H1 (cell line): ENCODE measurements around the gene SHROOM3. TPM values are rescaled to one million over a fixed set of nuclear protein-coding genes. Genes with fewer than 3 reads are reported as not detected.

Experiments used
- CTCF ChIA-PET: fragments of 300-600 bp; sonication (Branson Sonifier 250); formaldehyde crosslinking; loops from one replicate; lab custom pipeline; 2021; ENCODE audit not compliant: partially characterized antibody; lab: Charles Lee
- POLR2A ChIA-PET: fragments of 300-600 bp; sonication (Branson Sonifier 250); formaldehyde crosslinking; loops from one replicate; lab custom pipeline; 2021; ENCODE audit warnings: inconsistent platforms; ENCODE audit not compliant: partially characterized antibody; lab: Charles Lee
- DNase-seq, 2 experiments: peaks; one replicate each; pipeline versions ENCODE4 v3.0.0 to v3.0.0-alpha.2; 2010 to 2022; ENCODE audit warnings: low spot score in 2 of 2, low read depth in 1 of 2, mixed read lengths in 1 of 2
- FAIRE-seq: peaks from 2 replicates; lab custom pipeline; 2011; peaks lifted over from hg19 to GRCh38; lab: Jason Lieb, UNC
- H2AFZ ChIP-seq: 2 replicates; pipeline ENCODE4 v1.8.1; 2012; ENCODE audit warnings: low read length, inconsistent platforms
- H2AK5ac ChIP-seq: 2 replicates; pipeline ENCODE4 v1.6.1; 2013; ENCODE audit warnings: low read depth, low read length
- H2BK120ac ChIP-seq: replicated peaks from 2 replicates; pipeline ENCODE3; 2013; ENCODE audit warnings: low read depth, low read length, inconsistent platforms
- H2BK12ac ChIP-seq: 2 replicates; pipeline ENCODE4 v1.6.1; 2013; ENCODE audit warnings: low read depth, low read length
- H2BK15ac ChIP-seq: 2 replicates; pipeline ENCODE4 v1.6.1; 2013; ENCODE audit warnings: low read length
- H2BK20ac ChIP-seq: 2 replicates; pipeline ENCODE4 v1.6.1; 2013; ENCODE audit warnings: low read length
- H2BK5ac ChIP-seq: 2 replicates; pipeline ENCODE4 v1.6.1; 2013; ENCODE audit warnings: low read depth, low read length
- H3K14ac ChIP-seq: 2 replicates; pipeline ENCODE4 v1.6.1; 2013; ENCODE audit warnings: inconsistent platforms; ENCODE audit not compliant: insufficient read length
- H3K18ac ChIP-seq: 2 replicates; pipeline ENCODE4 v1.6.1; 2013; ENCODE audit warnings: low read length; ENCODE audit errors: extremely low read depth
- H3K23ac ChIP-seq: 2 replicates; pipeline ENCODE4 v1.6.1; 2013; ENCODE audit warnings: inconsistent platforms; ENCODE audit not compliant: insufficient read length
- H3K23me2 ChIP-seq: 2 replicates; pipeline ENCODE4 v1.6.1; 2013; ENCODE audit warnings: low read depth, low read length
- H3K27ac ChIP-seq: 2 replicates; pipeline ENCODE4 v1.6.1; 2011; ENCODE audit warnings: low read depth, low read length, inconsistent platforms
- H3K27me3 ChIP-seq, 4 experiments: replicated peaks in 1 of 4; 1 replicate in 1 of 4; 2 replicates in 3 of 4; pipeline versions ENCODE4 v1.6.1 to v1.8.1; 2011 to 2013; ENCODE audit warnings: low read length in 3 of 4, mild to moderate bottlenecking in 3 of 4, inconsistent platforms in 2 of 4, mixed read lengths in 2 of 4, moderate library complexity in 1 of 4; ENCODE audit not compliant: control insufficient read depth in 3 of 4, insufficient read depth in 3 of 4; ENCODE audit errors: extremely low read depth in 1 of 4
- H3K36me3 ChIP-seq, 4 experiments: 2 replicates each; pipeline versions ENCODE4 v1.6.1 to v1.8.1; 2011 to 2013; ENCODE audit warnings: mild to moderate bottlenecking in 4 of 4, low read length in 3 of 4, moderate library complexity in 2 of 4, control low read depth in 1 of 4, inconsistent platforms in 1 of 4; ENCODE audit not compliant: insufficient read depth in 4 of 4, control insufficient read depth in 2 of 4
- H3K4ac ChIP-seq: replicated peaks from 2 replicates; pipeline ENCODE3; 2013; ENCODE audit warnings: low read length, low read depth, mixed read lengths, inconsistent platforms; ENCODE audit not compliant: insufficient read length
- H3K4me1 ChIP-seq, 4 experiments: replicated peaks in 1 of 4; 1 replicate in 1 of 4; 2 replicates in 3 of 4; pipeline versions ENCODE4 v1.6.1 to v1.8.1; 2011 to 2013; ENCODE audit warnings: low read length in 3 of 4, inconsistent platforms in 2 of 4, mixed read lengths in 1 of 4; ENCODE audit not compliant: insufficient read depth in 4 of 4, control insufficient read depth in 3 of 4
- H3K4me2 ChIP-seq, 2 experiments: 2 replicates each; pipeline versions ENCODE4 v1.6.1 to v1.8.1; 2011 to 2013; ENCODE audit warnings: low read depth in 2 of 2, low read length in 2 of 2, control low read depth in 1 of 2, inconsistent platforms in 1 of 2, mild to moderate bottlenecking in 1 of 2; ENCODE audit not compliant: insufficient read depth in 1 of 2
- H3K4me3 ChIP-seq, 4 experiments: fragments of 200-600, 300-600 bp in 1 of 4; sonication (generic), shearing (Covaris generic), sonication (Bioruptor Twin) in 1 of 4; 2 replicates each; pipeline versions ENCODE4 v1.5.1 to v1.8.1; 2011 to 2016; ENCODE audit warnings: low read length in 4 of 4, low read depth in 3 of 4, control low read depth in 2 of 4, inconsistent platforms in 2 of 4, mild to moderate bottlenecking in 2 of 4, mixed read lengths in 1 of 4, moderate library complexity in 1 of 4; ENCODE audit not compliant: insufficient read depth in 2 of 4; ENCODE audit errors: extremely low read depth in 1 of 4
- H3K56ac ChIP-seq: replicated peaks from 2 replicates; pipeline ENCODE3; 2013; ENCODE audit warnings: low read depth, mild to moderate bottlenecking, mixed read lengths, low read length, inconsistent platforms; ENCODE audit not compliant: insufficient read length
- H3K79me1 ChIP-seq: 2 replicates; pipeline ENCODE4 v1.6.1; 2013; ENCODE audit warnings: low read depth, low read length, control low read depth
- H3K79me2 ChIP-seq, 2 experiments: 2 replicates each; pipeline versions ENCODE4 v1.6.1 to v1.8.1; 2012 to 2013; ENCODE audit warnings: low read length in 2 of 2, mild to moderate bottlenecking in 2 of 2, inconsistent platforms in 1 of 2; ENCODE audit not compliant: insufficient read depth in 2 of 2, control insufficient read depth in 1 of 2
- H3K9ac ChIP-seq, 4 experiments: replicated peaks in 1 of 4; 1 replicate in 1 of 4; 2 replicates in 3 of 4; pipeline versions ENCODE4 v1.6.1 to v1.8.1; 2011 to 2013; ENCODE audit warnings: low read depth in 3 of 4, low read length in 3 of 4, control low read depth in 2 of 4, mild to moderate bottlenecking in 2 of 4, moderate library complexity in 2 of 4, inconsistent platforms in 1 of 4; ENCODE audit errors: extremely low read depth in 1 of 4
- H3K9me3 ChIP-seq, 2 experiments: 2 replicates each; pipeline versions ENCODE4 v1.6.1 to v1.8.1; 2012 to 2013; ENCODE audit warnings: mild to moderate bottlenecking in 2 of 2, moderate library complexity in 2 of 2, control low read depth in 1 of 2, inconsistent platforms in 1 of 2, low read depth in 1 of 2, low read length in 1 of 2, mixed read lengths in 1 of 2; ENCODE audit not compliant: insufficient read depth in 2 of 2
- H4K20me1 ChIP-seq, 2 experiments: replicated peaks in 1 of 2; 2 replicates each; pipeline versions ENCODE3 to v1.8.1; 2011 to 2013; ENCODE audit warnings: inconsistent platforms in 2 of 2, low read length in 2 of 2, mild to moderate bottlenecking in 1 of 2; ENCODE audit not compliant: insufficient read depth in 2 of 2, control insufficient read depth in 1 of 2
- H4K5ac ChIP-seq: 2 replicates; pipeline ENCODE4 v1.6.1; 2013; ENCODE audit warnings: low read length, low read depth, mixed read lengths, inconsistent platforms; ENCODE audit not compliant: insufficient read length
- H4K8ac ChIP-seq: 2 replicates; pipeline ENCODE4 v1.8.0; 2013; ENCODE audit warnings: mild to moderate bottlenecking, moderate library complexity, low read length, inconsistent platforms; ENCODE audit not compliant: insufficient read depth; ENCODE audit errors: extremely low read depth
- H4K91ac ChIP-seq: replicated peaks from 2 replicates; pipeline ENCODE3; 2013; ENCODE audit warnings: low read length, mixed read lengths, inconsistent platforms; ENCODE audit not compliant: insufficient read length
- CTCF ChIP-seq, 3 experiments: IDR thresholded peaks; 1 replicate in 2 of 3; 2 replicates in 1 of 3; pipeline versions ENCODE4 v1.5.1 to v1.6.1; 2011; ENCODE audit warnings: low read length in 3 of 3, mild to moderate bottlenecking in 3 of 3, inconsistent platforms in 2 of 3, low read depth in 1 of 3, moderate library complexity in 1 of 3; ENCODE audit not compliant: insufficient read depth in 1 of 3; ENCODE audit errors: control extremely low read depth in 1 of 3
- GTF2F1 ChIP-seq: IDR thresholded peaks from 2 replicates; pipeline ENCODE4 v1.6.1; 2012; ENCODE audit warnings: low read depth, low read length, improper control_type of control experiment, borderline replicate concordance
- RNF2 ChIP-seq: fragments of 200-900, 300-1000 bp; sonication (generic); IDR thresholded peaks from 2 replicates; pipeline ENCODE4 v1.7.1; 2016; ENCODE audit warnings: borderline replicate concordance, low read depth, mild to moderate bottlenecking, antibody characterized with exemption, low read length; ENCODE audit not compliant: poor library complexity, severe bottlenecking; ENCODE audit errors: missing control alignments
- WGBS, 2 experiments: shearing (Covaris generic) in 1 of 2; methylation state at CpG; one replicate each; pipeline versions ENCODE4 v1.1.6 to v1.1.7; 2013 to 2015; ENCODE audit warnings: low lambda C conversion rate in 2 of 2, mixed read lengths in 2 of 2, inconsistent platforms in 1 of 2, low coverage in 1 of 2, missing lambda C conversion rate in 1 of 2; ENCODE audit not compliant: insufficient replicate concordance in 2 of 2, insufficient coverage in 1 of 2, insufficient read length in 1 of 2; ENCODE audit errors: extremely low coverage in 1 of 2, missing lambda C conversion rate in 1 of 2; 5-methylcytosine and 5-hydroxymethylcytosine counted together
- polyA plus RNA-seq, 7 experiments: library from polyadenylated mRNA; depleted of rRNA in 3 of 7; stranded (reverse) in 5 of 7; unstranded in 2 of 7; fragments of >200 nt in 5 of 7; fragments of 200-250 nt in 2 of 7; gene quantifications; 1 replicate in 5 of 7; 2 replicates in 1 of 7; 4 replicates in 1 of 7; pipeline versions ENCODE4 v1.2.1 to v1.2.3, GENCODE V29; 2011 to 2013; ENCODE audit warnings: missing spikeins in 2 of 7, mixed read lengths in 2 of 7
- total RNA-seq: library from RNA; stranded (reverse); fragmentation: NEBNext Ultra II Directional; extraction: Animal tissue kit (Norgen Biotek cat#: 25700); gene quantifications from 2 replicates; pipeline ENCODE4 v1.2.1, GENCODE V29; 2021

Gene SHROOM3
- total and polyA plus RNA-seq, 2 of the 8 experiments (the other 6 are each of a cell fraction or from before 2014, with no cell fraction given) = 15.8 to 34.0 TPM

- H2BK20ac ChIP-seq = no peak overlapping the region
- H3K14ac ChIP-seq = no peak overlapping the region
- H2AFZ ChIP-seq = no peak overlapping the region
- CTCF ChIA-PET = interaction anchor here (0.6 to 10.1 kb wide), 12 partner anchors 8 to 806 kb away, joined by 3 to 314 read pairs (median 6); partner anchors contain the start of gene SHROOM3
- no peak overlapping the region for H4K5ac ChIP-seq
- TF ChIP-seq CTCF (IDR thresholded peaks at IDR 0.05; ENCODE audit: control extremely low read depth in 1 of 3, insufficient read depth in 1 of 3, low read depth in 1 of 3, low read length in 3 of 3) = no peak
- TF ChIP-seq RNF2 = no peak
- no peak for TF ChIP-seq GTF2F1
- H3K23me2 ChIP-seq = no peaks in the 10 kb centered on the region
- H2BK12ac ChIP-seq = no peak overlapping the region
- no peak overlapping the region for H3K4ac ChIP-seq
- H3K4me3 ChIP-seq = no peak overlapping the region
- peaks cover 0 to 2% (median 0%) of the 10 kb centered on the region in 4 experiments; a peak in 1 of 8 replicates for H3K36me3 ChIP-seq
- H4K20me1 ChIP-seq = no peaks in the 10 kb centered on the region
- no peaks in the 10 kb centered on the region for H3K4me1 ChIP-seq
- H2AK5ac ChIP-seq = no peak overlapping the region
- no peak overlapping the region for H3K27ac ChIP-seq
- no peaks in the 10 kb centered on the region for H3K79me2 ChIP-seq
- H2BK120ac ChIP-seq = no peak overlapping the region
- no peaks in the 10 kb centered on the region for H3K9me3 ChIP-seq
- DNase-seq = no peak
- no peak overlapping the region for H2BK5ac ChIP-seq
- WGBS, 2 experiments = 80% methylated on average over 1 of the region's 1 CpG; no CpG with 5 or more reads in 1 of the 2 experiments
- no peaks in the 10 kb centered on the region for H3K27me3 ChIP-seq
- no peak overlapping the region for H2BK15ac ChIP-seq
- H3K79me1 ChIP-seq = no peaks in the 10 kb centered on the region
- no peak overlapping the region for H3K56ac ChIP-seq
- H3K9ac ChIP-seq = no peak overlapping the region
- H3K4me2 ChIP-seq = no peak overlapping the region
- H3K18ac ChIP-seq = no peak overlapping the region
- H4K8ac ChIP-seq = no peak overlapping the region
- no peak overlapping the region for H4K91ac ChIP-seq
- H3K23ac ChIP-seq = no peak overlapping the region
- POLR2A ChIA-PET = interaction anchor here (0.6 to 3.1 kb wide), 3 partner anchors 18 to 107 kb away, joined by 3 to 13 read pairs (median 3); partner anchors contain the start of gene SHROOM3
- FAIRE-seq = no peak
Measured at GRCh38 chr4:76502886-76503285, 67.9 kb downstream of the SHROOM3 start.
